Measurements from ENCODE around the gene KCNQ1.

KCNQ1 gene

GRCh38 chr11:2754008-2754407 is 309.2 kb downstream of the KCNQ1 start:
- no peaks in the 10 kb centered on the region; the same call in 1 of the 2 replicates for H3K9me3 ChIP-seq (ENCODE audit: insufficient read depth, low read length)
- no peaks in the 10 kb centered on the region for H4K20me1 ChIP-seq (ENCODE audit: low read depth, low read length)
- no peaks in the 10 kb centered on the region for H3K36me3 ChIP-seq (ENCODE audit: low read length)
- no peak for TF ChIP-seq CTCF (IDR thresholded peaks at IDR 0.05; ENCODE audit: insufficient read depth, low read length, poor library complexity, severe bottlenecking)
- no peak for TF ChIP-seq EZH2phosphoT487 (conservative IDR thresholded peaks at IDR 0.05; ENCODE audit: low read length)
- H3K79me2 ChIP-seq (ENCODE audit: insufficient read depth, low read length), result no peaks in the 10 kb centered on the region
- H3K4me2 ChIP-seq (ENCODE audit: low read depth, low read length, poor library complexity, severe bottlenecking), result no peak overlapping the region
- H3K9ac ChIP-seq (ENCODE audit: low read length), result no peak overlapping the region
- H2AFZ ChIP-seq (ENCODE audit: low read depth, low read length, severe bottlenecking), result no peak overlapping the region
- H3K9me2 ChIP-seq (replicated peaks; ENCODE audit: insufficient read depth, low read length), result no peaks in the 10 kb centered on the region
- no peaks in the 10 kb centered on the region for H3K27me3 ChIP-seq (ENCODE audit: low read length)
- H3K27ac ChIP-seq (ENCODE audit: low read depth, low read length), result no peak overlapping the region
- H3F3A ChIP-seq (ENCODE audit: insufficient read depth), result no peaks in the 10 kb centered on the region
- H3K4me3 ChIP-seq (ENCODE audit: insufficient read depth, low read length, poor library complexity, severe bottlenecking), result no peak overlapping the region

GRCh38 chr11:2755071-2755470 is 310.3 kb downstream of the KCNQ1 start:
- Histone ChIP-seq H3K9me2 (replicated peaks; ENCODE audit: insufficient read depth, low read length) (no peaks in the 10 kb centered on the region), H3K36me3 (ENCODE audit: low read length) (no peaks in the 10 kb centered on the region), H3K9me3 (ENCODE audit: insufficient read depth, low read length) (no peaks in the 10 kb centered on the region; the same call in 1 of the 2 replicates), H3K4me3 (ENCODE audit: insufficient read depth, low read length, poor library complexity, severe bottlenecking) (no peak overlapping the region), H4K20me1 (ENCODE audit: low read depth, low read length) (no peaks in the 10 kb centered on the region), H3K27me3 (ENCODE audit: low read length) (no peaks in the 10 kb centered on the region), H3K27ac (ENCODE audit: low read depth, low read length) (no peak overlapping the region), H2AFZ (ENCODE audit: low read depth, low read length, severe bottlenecking) (no peak overlapping the region), H3F3A (ENCODE audit: insufficient read depth) (no peaks in the 10 kb centered on the region), H3K79me2 (ENCODE audit: insufficient read depth, low read length) (no peaks in the 10 kb centered on the region), H3K9ac (ENCODE audit: low read length) (no peak overlapping the region), H3K4me2 (ENCODE audit: low read depth, low read length, poor library complexity, severe bottlenecking) (no peak overlapping the region)
- TF ChIP-seq EZH2phosphoT487 (conservative IDR thresholded peaks at IDR 0.05; ENCODE audit: low read length), result no peak
- TF ChIP-seq CTCF (IDR thresholded peaks at IDR 0.05; ENCODE audit: insufficient read depth, low read length, poor library complexity, severe bottlenecking), result no peak

- no peak overlapping the region for H2AFZ ChIP-seq (ENCODE audit: low read depth, low read length, severe bottlenecking)
- no peak overlapping the region for H3K4me3 ChIP-seq (ENCODE audit: insufficient read depth, low read length, poor library complexity, severe bottlenecking)
- no peaks in the 10 kb centered on the region for H4K20me1 ChIP-seq (ENCODE audit: low read depth, low read length)
- H3K9ac ChIP-seq (ENCODE audit: low read length), result no peak overlapping the region
- no peak overlapping the region for H3K27ac ChIP-seq (ENCODE audit: low read depth, low read length)
- no peaks in the 10 kb centered on the region for H3K36me3 ChIP-seq (ENCODE audit: low read length)
- no peaks in the 10 kb centered on the region for H3K27me3 ChIP-seq (ENCODE audit: low read length)
- H3F3A ChIP-seq (ENCODE audit: insufficient read depth), result no peaks in the 10 kb centered on the region
- no peaks in the 10 kb centered on the region; the same call in 1 of the 2 replicates for H3K9me3 ChIP-seq (ENCODE audit: insufficient read depth, low read length)
- no peaks in the 10 kb centered on the region for H3K9me2 ChIP-seq (replicated peaks; ENCODE audit: insufficient read depth, low read length)
- no peak overlapping the region for H3K4me2 ChIP-seq (ENCODE audit: low read depth, low read length, poor library complexity, severe bottlenecking)
- TF ChIP-seq EZH2phosphoT487 (conservative IDR thresholded peaks at IDR 0.05; ENCODE audit: low read length), result no peak
- no peaks in the 10 kb centered on the region for H3K79me2 ChIP-seq (ENCODE audit: insufficient read depth, low read length)
Observed at GRCh38 chr11:2758751-2759150, 313.9 kb downstream of the KCNQ1 start.

GRCh38 chr11:2759228-2760195 is 314.7 kb downstream of the KCNQ1 start:
- Histone ChIP-seq H3K9me2 (replicated peaks; ENCODE audit: insufficient read depth, low read length) (no peaks in the 10 kb centered on the region), H3K27ac (ENCODE audit: low read depth, low read length) (no peak overlapping the region), H3K4me3 (ENCODE audit: insufficient read depth, low read length, poor library complexity, severe bottlenecking) (no peak overlapping the region), H3K4me2 (ENCODE audit: low read depth, low read length, poor library complexity, severe bottlenecking) (no peak overlapping the region), H3F3A (ENCODE audit: insufficient read depth) (no peaks in the 10 kb centered on the region), H3K9me3 (ENCODE audit: insufficient read depth, low read length) (no peaks in the 10 kb centered on the region; the same call in 1 of the 2 replicates), H3K9ac (ENCODE audit: low read length) (no peak overlapping the region), H3K79me2 (ENCODE audit: insufficient read depth, low read length) (no peaks in the 10 kb centered on the region), H3K36me3 (ENCODE audit: low read length) (no peaks in the 10 kb centered on the region), H2AFZ (ENCODE audit: low read depth, low read length, severe bottlenecking) (no peak overlapping the region), H4K20me1 (ENCODE audit: low read depth, low read length) (no peaks in the 10 kb centered on the region), H3K27me3 (ENCODE audit: low read length) (no peaks in the 10 kb centered on the region)
- TF ChIP-seq CTCF (IDR thresholded peaks at IDR 0.05; ENCODE audit: insufficient read depth, low read length, poor library complexity, severe bottlenecking), result no peak
- no peak for TF ChIP-seq EZH2phosphoT487 (conservative IDR thresholded peaks at IDR 0.05; ENCODE audit: low read length)
